ENCODE measurements around the gene USP31.

The USP31 gene

GRCh38 chr16:23068079-23068736 is 81.0 kb downstream of the USP31 start:
- Histone ChIP-seq H3K36me3 (peaks cover 20 to 40% (median 34%) of the 10 kb centered on the region in 3 donors), H3K27ac (no peak overlapping the region), H3K27me3 (no peaks in the 10 kb centered on the region), H3K4me3 (no peak overlapping the region), H3K4me1 (peaks cover 0 to 21% (median 14%) of the 10 kb centered on the region in 4 donors), H3K9me3 (no peaks in the 10 kb centered on the region)
- TF ChIP-seq, protein P1, sequence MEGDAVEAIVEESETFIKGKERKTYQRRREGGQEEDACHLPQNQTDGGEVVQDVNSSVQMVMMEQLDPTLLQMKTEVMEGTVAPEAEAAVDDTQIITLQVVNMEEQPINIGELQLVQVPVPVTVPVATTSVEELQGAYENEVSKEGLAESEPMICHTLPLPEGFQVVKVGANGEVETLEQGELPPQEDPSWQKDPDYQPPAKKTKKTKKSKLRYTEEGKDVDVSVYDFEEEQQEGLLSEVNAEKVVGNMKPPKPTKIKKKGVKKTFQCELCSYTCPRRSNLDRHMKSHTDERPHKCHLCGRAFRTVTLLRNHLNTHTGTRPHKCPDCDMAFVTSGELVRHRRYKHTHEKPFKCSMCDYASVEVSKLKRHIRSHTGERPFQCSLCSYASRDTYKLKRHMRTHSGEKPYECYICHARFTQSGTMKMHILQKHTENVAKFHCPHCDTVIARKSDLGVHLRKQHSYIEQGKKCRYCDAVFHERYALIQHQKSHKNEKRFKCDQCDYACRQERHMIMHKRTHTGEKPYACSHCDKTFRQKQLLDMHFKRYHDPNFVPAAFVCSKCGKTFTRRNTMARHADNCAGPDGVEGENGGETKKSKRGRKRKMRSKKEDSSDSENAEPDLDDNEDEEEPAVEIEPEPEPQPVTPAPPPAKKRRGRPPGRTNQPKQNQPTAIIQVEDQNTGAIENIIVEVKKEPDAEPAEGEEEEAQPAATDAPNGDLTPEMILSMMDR (IDR thresholded peaks at IDR 0.05): no peak
- no peak for DNase-seq
- intact Hi-C loops (cut with DNase I; ENCODE audit: low total_unique reads): loop anchor here (10.0 kb wide), 1 partner anchor 393 kb away; no protein-coding TSS in a partner anchor

GRCh38 chr16:23066676-23067075 is 82.6 kb downstream of the USP31 start:
- TF ChIP-seq, protein P1 (IDR thresholded peaks at IDR 0.05): no peak
- no peaks in the 10 kb centered on the region for H3K9me3 ChIP-seq
- peaks cover 20 to 37% (median 34%) of the 10 kb centered on the region in 3 donors for H3K36me3 ChIP-seq
- H3K4me1 ChIP-seq: peaks cover 0 to 15% (median 7%) of the 10 kb centered on the region in 4 donors
- H3K27ac ChIP-seq: no peak overlapping the region
- no peak overlapping the region for H3K4me3 ChIP-seq
- no peaks in the 10 kb centered on the region for H3K27me3 ChIP-seq
- no peak for DNase-seq
- intact Hi-C loops (cut with DNase I; ENCODE audit: low total_unique reads): loop anchor here (10.0 kb wide), 1 partner anchor 392 kb away; no protein-coding TSS in a partner anchor

DNA sequence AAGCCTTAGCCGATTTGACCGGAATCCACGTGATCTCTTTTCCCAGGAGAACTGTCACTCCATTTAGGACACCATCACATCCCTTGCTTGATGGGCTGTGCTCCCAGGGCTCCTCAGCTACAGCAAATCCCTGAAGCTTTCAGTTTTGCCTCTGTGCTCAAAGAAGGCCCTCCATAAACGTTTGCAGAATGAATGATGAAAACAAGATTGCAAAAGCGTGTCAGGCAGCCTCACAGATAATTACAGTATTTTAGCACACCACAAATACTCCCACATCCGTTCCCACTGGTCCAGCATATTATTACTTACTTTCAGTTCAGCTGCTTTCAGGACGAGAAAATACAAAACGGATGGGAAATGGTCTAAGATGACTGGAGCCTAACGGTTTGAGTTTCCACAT is 84.6 kb downstream of the USP31 start:
- Histone ChIP-seq H3K36me3 (peaks cover 19 to 30% (median 29%) of the 10 kb centered on the region in 3 donors), H3K9me3 (no peaks in the 10 kb centered on the region), H3K4me1 (no peaks in the 10 kb centered on the region), H3K27me3 (no peaks in the 10 kb centered on the region), H3K4me3 (no peak overlapping the region), H3K27ac (no peak overlapping the region)
- TF ChIP-seq, protein P1 (IDR thresholded peaks at IDR 0.05): no peak
- no peak for DNase-seq
- intact Hi-C loops (cut with DNase I; ENCODE audit: low total_unique reads): loop anchor here (10.0 kb wide), 1 partner anchor 390 kb away; no protein-coding TSS in a partner anchor

DNA sequence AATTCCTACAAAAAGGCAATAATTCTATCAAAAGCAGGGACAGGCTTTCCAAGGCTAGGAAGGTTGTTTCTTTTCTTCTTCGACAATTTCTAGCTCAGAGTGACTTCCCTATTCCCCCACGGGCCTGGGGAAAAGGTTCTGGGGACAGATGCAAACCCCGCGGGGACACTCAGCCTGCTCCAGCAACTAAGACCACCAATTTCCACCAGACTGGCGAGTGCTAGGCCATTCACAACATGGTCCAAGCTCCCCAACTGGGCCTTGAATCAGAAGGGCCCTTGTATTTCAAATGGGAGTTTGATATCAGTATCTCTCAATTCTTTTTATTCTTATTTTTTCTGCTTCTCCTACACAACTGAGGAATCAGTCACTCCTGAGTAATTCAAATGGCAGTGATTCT is 86.7 kb downstream of the USP31 start:
- H3K9me3 ChIP-seq: no peaks in the 10 kb centered on the region
- no peak overlapping the region for H3K27ac ChIP-seq
- H3K4me3 ChIP-seq: no peak overlapping the region
- no peak for DNase-seq
- TF ChIP-seq, protein P1 (IDR thresholded peaks at IDR 0.05): no peak
- peaks cover 0 to 9% (median 8%) of the 10 kb centered on the region in 3 donors for H3K36me3 ChIP-seq
- H3K4me1 ChIP-seq: no peaks in the 10 kb centered on the region
- H3K27me3 ChIP-seq: peaks cover 0 to 8% of the 10 kb centered on the region in 2 donors
- intact Hi-C loops (cut with DNase I; ENCODE audit: low total_unique reads): loop anchor here (10.0 kb wide), 1 partner anchor 388 kb away; no protein-coding TSS in a partner anchor

- no peak overlapping the region for H3K27ac ChIP-seq
- H3K36me3 ChIP-seq: peaks cover 0 to under 1% (median 0%) of the 10 kb centered on the region in 3 donors
- H3K27me3 ChIP-seq: peaks cover 0 to 10% of the 10 kb centered on the region in 2 donors
- TF ChIP-seq, protein P1 (IDR thresholded peaks at IDR 0.05): no peak
- H3K4me1 ChIP-seq: no peaks in the 10 kb centered on the region
- no peaks in the 10 kb centered on the region for H3K9me3 ChIP-seq
- DNase-seq: no peak
- intact Hi-C loops (cut with DNase I; ENCODE audit: low total_unique reads): loop anchor here (10.0 kb wide), 1 partner anchor 387 kb away; no protein-coding TSS in a partner anchor
- H3K4me3 ChIP-seq: no peak overlapping the region
Measured at GRCh38 chr16:23061669-23062068, 87.6 kb downstream of the USP31 start.
